Spinal cord (tissue), 10 donors: ENCODE measurements around the gene BCL7A. TPM values are rescaled to one million over a fixed set of nuclear protein-coding genes. Genes with fewer than 3 reads are reported as not detected.

ENCODE experiments used
- DNase-seq, 6 donors: peaks; one replicate each; pipeline versions ENCODE4 v3.0.0 to v3.0.0-alpha.2; 2013 to 2015; ENCODE audit warnings: low spot score in 6 of 6, low read depth in 4 of 6
- H3K27ac ChIP-seq: one replicate; pipeline ENCODE4 v1.5.1; 2013; ENCODE audit warnings: low read depth, low read length, control low read depth
- H3K27me3 ChIP-seq: one replicate; pipeline ENCODE4 v1.6.1; 2013; ENCODE audit warnings: low read length; ENCODE audit not compliant: control insufficient read depth, insufficient read depth
- H3K36me3 ChIP-seq: one replicate; pipeline ENCODE4 v1.6.1; 2013; ENCODE audit warnings: low read length; ENCODE audit not compliant: control insufficient read depth, insufficient read depth
- H3K4me1 ChIP-seq: one replicate; pipeline ENCODE4 v1.6.1; 2013; ENCODE audit warnings: low read length; ENCODE audit not compliant: control insufficient read depth, insufficient read depth
- H3K4me3 ChIP-seq: one replicate; pipeline ENCODE4 v1.5.1; 2013; ENCODE audit warnings: low read depth, low read length, control low read depth
- H3K9me3 ChIP-seq: one replicate; pipeline ENCODE4 v1.6.1; 2013; ENCODE audit warnings: low read length; ENCODE audit not compliant: control insufficient read depth, insufficient read depth
- whole genome bisulfite sequencing: methylation state at CpG from one replicate; pipeline ENCODE4 v1.1.5; 2013; ENCODE audit warnings: missing lambda C conversion rate; ENCODE audit not compliant: insufficient coverage; 5-methylcytosine and 5-hydroxymethylcytosine counted together
- long read RNA-seq, 4 donors: transcript quantifications; one replicate each; lab custom pipeline, GENCODE V29; 2026
- polyA plus RNA-seq, 2 donors: library from polyadenylated mRNA; unstranded; fragments of 120-200 nt; gene quantifications; one replicate each; pipeline ENCODE4 v1.2.1, GENCODE V29; 2013; ENCODE audit not compliant: insufficient read length in 2 of 2
- total RNA-seq, 2 donors: library from RNA; depleted of rRNA in 1 of 2; stranded (reverse); fragments of 120-200 nt in 1 of 2; fragments of >200 nt in 1 of 2; gene quantifications; one replicate each; pipeline versions ENCODE4 v1.2.3 to v1.2.4, GENCODE V29; 2013 to 2014
- donor health status: healthy.

Gene BCL7A
- 10 to 100 TPM; 17.9 to 21.6 TPM for total RNA-seq
- 10 to 100 TPM; 41.7 to 45.6 TPM for polyA plus RNA-seq
- long read RNA-seq, donor 1, full-length matches to known transcripts, result 21 of 21 reads
- long read RNA-seq, donor 1, partial matches to known transcripts, result 0 of 21 reads
- long read RNA-seq, donor 1, other reads (novel, unspliced or antisense), result 0 of 21 reads
- long read RNA-seq, donor 2, full-length matches to known transcripts, result 6 of 6 reads
- long read RNA-seq, donor 2, partial matches to known transcripts, result 0 of 6 reads
- long read RNA-seq, donor 2, other reads (novel, unspliced or antisense), result 0 of 6 reads
- long read RNA-seq, donor 3, full-length matches to known transcripts, result 9 of 15 reads
- long read RNA-seq, donor 3, partial matches to known transcripts, result 6 of 15 reads
- long read RNA-seq, donor 3, other reads (novel, unspliced or antisense), result 0 of 15 reads
- long read RNA-seq, donor 4, partial matches to known transcripts, result 0 of 4 reads
- long read RNA-seq, donor 4, other reads (novel, unspliced or antisense), result 0 of 4 reads

GRCh38 chr12:122021822-122022392 lies at the start of gene BCL7A:
BCL7A (plus strand) TSS chr12:122021884; CDS start chr12:122022092, 208 bp downstream.
- WGBS, result under 1% methylated on average over 83 of the region's 83 CpGs
- Histone ChIP-seq H3K27me3 (no peaks in the 10 kb centered on the region), H3K27ac (peak within 1 kb of the TSS; percentile 94), H3K9me3 (no peaks in the 10 kb centered on the region), H3K36me3 (no peaks in the 10 kb centered on the region), H3K4me3 (peak within 1 kb of the TSS; percentile 67), H3K4me1 (peaks cover 36% of the 10 kb centered on the region)
- peak in 5 of 6 donors; percentile 39 to 94 (median 72) for DNase-seq

GRCh38 chr12:121974026-121974985 lies 47.4 kb upstream of the BCL7A start:
- peaks cover 16% of the 10 kb centered on the region for H3K36me3 ChIP-seq
- H3K4me1 ChIP-seq, result no peaks in the 10 kb centered on the region
- H3K9me3 ChIP-seq, result no peaks in the 10 kb centered on the region
- H3K4me3 ChIP-seq, result no peak overlapping the region
- WGBS, result 60% methylated on average over 1 of the region's 13 CpGs
- no peak for DNase-seq
- H3K27me3 ChIP-seq, result no peaks in the 10 kb centered on the region
- no peak overlapping the region for H3K27ac ChIP-seq

- Histone ChIP-seq H3K27ac (no peak overlapping the region), H3K9me3 (no peaks in the 10 kb centered on the region), H3K36me3 (peaks cover 18% of the 10 kb centered on the region), H3K4me1 (no peaks in the 10 kb centered on the region), H3K4me3 (no peak overlapping the region), H3K27me3 (no peaks in the 10 kb centered on the region)
- 44% methylated on average over 4 of the region's 6 CpGs for WGBS
- no peak for DNase-seq
These were observed 46.7 kb upstream of the BCL7A start for GRCh38 chr12:121975021-121975420.

GRCh38 chr12:121976950-121977349 lies 44.7 kb upstream of the BCL7A start:
- Histone ChIP-seq H3K27ac (no peak overlapping the region), H3K27me3 (no peaks in the 10 kb centered on the region), H3K4me3 (no peak overlapping the region), H3K9me3 (no peaks in the 10 kb centered on the region), H3K36me3 (peaks cover 12% of the 10 kb centered on the region), H3K4me1 (no peaks in the 10 kb centered on the region)
- no peak for DNase-seq
- no CpG with 5 or more reads among the region's 5 CpGs for WGBS

GRCh38 chr12:121980191-121980891 lies 41.3 kb upstream of the BCL7A start:
- Histone ChIP-seq H3K27ac (no peak overlapping the region), H3K9me3 (no peaks in the 10 kb centered on the region), H3K36me3 (peaks cover 12% of the 10 kb centered on the region), H3K27me3 (no peaks in the 10 kb centered on the region), H3K4me3 (no peak overlapping the region), H3K4me1 (no peaks in the 10 kb centered on the region)
- 77% methylated on average over 7 of the region's 11 CpGs for whole genome bisulfite sequencing
- no peak for DNase-seq

DNA sequence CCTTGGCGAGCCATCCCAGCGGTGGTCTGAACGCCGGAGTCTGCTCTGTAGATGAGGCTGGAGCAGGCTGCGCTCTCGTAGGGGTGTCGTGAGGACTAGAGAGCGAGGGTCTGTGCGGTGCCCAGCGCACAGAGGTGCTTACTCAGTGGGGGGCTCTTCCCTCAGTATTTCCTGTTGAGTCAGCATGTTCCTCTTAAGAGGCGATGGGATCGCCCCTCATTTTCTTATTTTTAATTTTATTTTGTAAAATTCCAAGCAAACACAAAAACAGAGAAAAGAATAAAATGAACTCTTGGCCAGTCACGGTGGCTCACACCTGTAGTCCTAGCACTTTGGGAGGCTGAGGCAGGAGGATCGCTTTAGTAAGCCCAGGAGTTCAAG lies 40.8 kb upstream of the BCL7A start:
- Histone ChIP-seq H3K4me1 (no peaks in the 10 kb centered on the region), H3K4me3 (no peak overlapping the region), H3K9me3 (no peaks in the 10 kb centered on the region), H3K27ac (no peak overlapping the region), H3K27me3 (no peaks in the 10 kb centered on the region), H3K36me3 (peaks cover 12% of the 10 kb centered on the region)
- 68% methylated on average over 9 of the region's 14 CpGs for WGBS
- DNase-seq, result no peak

GRCh38 chr12:121981456-121981855 lies 40.2 kb upstream of the BCL7A start:
- H3K4me1 ChIP-seq, result no peaks in the 10 kb centered on the region
- no peak for DNase-seq
- H3K27me3 ChIP-seq, result no peaks in the 10 kb centered on the region
- H3K9me3 ChIP-seq, result no peaks in the 10 kb centered on the region
- no peak overlapping the region for H3K4me3 ChIP-seq
- H3K27ac ChIP-seq, result no peak overlapping the region
- peaks cover 7% of the 10 kb centered on the region for H3K36me3 ChIP-seq
- WGBS, result 85% methylated on average over 6 of the region's 8 CpGs

DNA sequence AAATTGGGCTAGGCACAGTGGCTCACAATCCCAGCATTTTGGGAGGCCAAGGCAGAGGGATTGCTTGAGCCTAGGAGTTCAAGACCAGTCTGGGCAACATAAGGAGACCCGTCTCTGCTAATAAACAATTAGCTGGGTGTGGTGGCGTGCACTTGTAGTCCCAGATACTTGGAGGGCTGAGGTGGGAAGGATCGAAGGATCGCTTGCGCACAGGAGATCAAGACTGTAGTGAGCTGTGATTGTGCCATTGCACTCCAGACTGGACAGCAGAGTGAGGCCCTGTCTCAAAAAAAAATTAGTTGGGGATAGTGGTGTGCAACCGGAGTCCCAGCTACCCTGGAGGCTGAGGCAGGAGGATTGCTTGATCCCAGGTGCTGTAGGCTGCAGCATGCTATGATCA lies 38.7 kb upstream of the BCL7A start:
- 95% methylated on average over 6 of the region's 6 CpGs for WGBS
- no peak for DNase-seq
- no peaks in the 10 kb centered on the region for H3K27me3 ChIP-seq
- H3K36me3 ChIP-seq, result peaks cover 4% of the 10 kb centered on the region
- H3K4me1 ChIP-seq, result no peaks in the 10 kb centered on the region
- H3K27ac ChIP-seq, result no peak overlapping the region
- no peak overlapping the region for H3K4me3 ChIP-seq
- no peaks in the 10 kb centered on the region for H3K9me3 ChIP-seq
